PC-9 (cell line): ENCODE results near the gene RASGEF1B.

Experiments
- CTCF ChIP-seq: fragments of 200-600 bp; sonication (generic); conservative IDR thresholded peaks from 2 replicates; pipeline ENCODE4 v1.6.1; 2017; ENCODE audit warnings: mixed run types, antibody characterized with exemption, mild to moderate bottlenecking, moderate library complexity
- EZH2 ChIP-seq: fragments of 200-600 bp; sonication (generic); IDR thresholded peaks from 2 replicates; pipeline ENCODE4 v1.8.0; 2017; ENCODE audit warnings: antibody characterized with exemption, low read depth

- TF ChIP-seq CTCF (no peak), EZH2 (no peak)
These were observed 44.5 kb upstream of the RASGEF1B start for GRCh38 chr4:81516241-81516640.
